ENCODE measurements around the gene PTX4. TPM values are rescaled to one million over a fixed set of nuclear protein-coding genes. Genes with fewer than 3 reads are reported as not detected.
A peak's percentile ranks its signal among the peaks of the same experiment; 100 is the strongest.

Gene PTX4
- total RNA-seq, 1 donor from 2014 or later: not detected

GRCh38 chr16:1495889-1496262 is 7.1 kb upstream of the PTX4 start:
- Histone ChIP-seq H3K27me3 (no peaks in the 10 kb centered on the region), H3K4me3 (no peak overlapping the region), H3K36me3 (peaks cover 44 to 55% of the 10 kb centered on the region in 2 donors), H3K9me3 (no peaks in the 10 kb centered on the region), H3K4me1 (peaks cover 3 to 9% of the 10 kb centered on the region in 2 donors), H3K27ac (no peak overlapping the region)
- DNase-seq (ENCODE audit: low spot score in 2 of 2): no peak
- intact Hi-C loops (cut with DNase I): loop anchor here (2.0 kb wide), 1 partner anchor 13 kb away; no protein-coding TSS in a partner anchor
- no peak for TF ChIP-seq CTCF (IDR thresholded peaks at IDR 0.05)

GRCh38 chr16:1495211-1495888 is 6.6 kb upstream of the PTX4 start:
- no peak for DNase-seq (ENCODE audit: low spot score in 2 of 2)
- intact Hi-C loops (cut with DNase I): loop anchor here (2.0 kb wide), 1 partner anchor 13 kb away; no protein-coding TSS in a partner anchor
- H3K4me3 ChIP-seq: no peak overlapping the region
- no peak for TF ChIP-seq CTCF (IDR thresholded peaks at IDR 0.05)
- no peaks in the 10 kb centered on the region for H3K9me3 ChIP-seq
- H3K27me3 ChIP-seq: no peaks in the 10 kb centered on the region
- peaks cover 38 to 50% of the 10 kb centered on the region in 2 donors for H3K36me3 ChIP-seq
- peaks cover 3 to 9% of the 10 kb centered on the region in 2 donors for H3K4me1 ChIP-seq
- H3K27ac ChIP-seq: no peak overlapping the region

GRCh38 chr16:1494711-1495110 is 6.0 kb upstream of the PTX4 start:
- DNase-seq (ENCODE audit: low spot score in 2 of 2): no peak
- H3K36me3 ChIP-seq: peaks cover 32 to 43% of the 10 kb centered on the region in 2 donors
- H3K4me3 ChIP-seq: peak overlapping the region; percentile 78 to 93
- H3K27me3 ChIP-seq: no peaks in the 10 kb centered on the region
- H3K9me3 ChIP-seq: no peaks in the 10 kb centered on the region
- intact Hi-C loops (cut with DNase I): loop anchor here (2.0 to 5.0 kb wide), 2 partner anchors 14 to 38 kb away; partner anchors contain the start of gene TMEM204
- peaks cover 3 to 9% of the 10 kb centered on the region in 2 donors for H3K4me1 ChIP-seq
- no peak overlapping the region for H3K27ac ChIP-seq
- no peak for TF ChIP-seq CTCF (IDR thresholded peaks at IDR 0.05)

GRCh38 chr16:1494129-1494640 is 5.4 kb upstream of the PTX4 start:
- peak overlapping the region in 1 of 2 donors; percentile 93 for H3K27ac ChIP-seq
- H3K27me3 ChIP-seq: no peaks in the 10 kb centered on the region
- H3K4me3 ChIP-seq: peak overlapping the region; percentile 78 to 93
- intact Hi-C loops (cut with DNase I): loop anchor here (2.0 to 5.0 kb wide), 2 partner anchors 15 to 38 kb away; partner anchors contain the start of gene TMEM204
- no peaks in the 10 kb centered on the region for H3K9me3 ChIP-seq
- DNase-seq (ENCODE audit: low spot score in 2 of 2): peak in 1 of 2 donors; percentile 80
- peaks cover 27 to 38% of the 10 kb centered on the region in 2 donors for H3K36me3 ChIP-seq
- TF ChIP-seq CTCF (IDR thresholded peaks at IDR 0.05): peak; percentile 53 to 65 (median 58)
- peaks cover 3 to 9% of the 10 kb centered on the region in 2 donors for H3K4me1 ChIP-seq

- Histone ChIP-seq H3K27ac (peak overlapping the region; percentile 76 to 93), H3K4me3 (peak overlapping the region; percentile 78 to 93), H3K36me3 (peaks cover 27 to 33% of the 10 kb centered on the region in 2 donors), H3K9me3 (no peaks in the 10 kb centered on the region), H3K27me3 (no peaks in the 10 kb centered on the region), H3K4me1 (peaks cover 3 to 9% of the 10 kb centered on the region in 2 donors)
- intact Hi-C loops (cut with DNase I): loop anchor here (1.0 to 5.0 kb wide), 6 partner anchors 15 to 213 kb away; partner anchors contain the start of genes CLCN7, CRAMP1, IFT140 and MAPK8IP3
- TF ChIP-seq CTCF (IDR thresholded peaks at IDR 0.05): no peak
- no peak for DNase-seq (ENCODE audit: low spot score in 2 of 2)
Measured at GRCh38 chr16:1493746-1494094, 5.0 kb upstream of the PTX4 start.
